SJSA1 (cell line): ENCODE measurements around the gene XRCC4. TPM values are rescaled to one million over a fixed set of nuclear protein-coding genes. Genes with fewer than 3 reads are reported as not detected.
A peak's percentile ranks its signal among the peaks of the same experiment; 100 is the strongest.
"Not testable (repeated sequence)": the region's sequence is repeated elsewhere in the genome, so short reads cannot be mapped to it uniquely, and the experiment has no call there.

Experiments
- DNase-seq, 2 experiments: peaks; one replicate each; pipeline ENCODE4 v3.0.0-alpha.2; 2015 to 2020; ENCODE audit warnings: low spot score in 2 of 2, low read depth in 1 of 2
- H3K27ac ChIP-seq: fragments of 250-450 bp; sonication (Bioruptor Pico); 2 replicates; pipeline ENCODE4 v1.5.1; 2020; ENCODE audit warnings: mild to moderate bottlenecking, moderate library complexity
- H3K27me3 ChIP-seq: fragments of 250-450 bp; sonication (Bioruptor Pico); replicated peaks from 2 replicates; pipeline ENCODE4 v1.5.1; 2020; ENCODE audit warnings: mild to moderate bottlenecking, moderate library complexity
- H3K36me3 ChIP-seq: fragments of 250-450 bp; sonication (Bioruptor Pico); 2 replicates; pipeline ENCODE4 v1.5.1; 2020; ENCODE audit warnings: mild to moderate bottlenecking
- H3K4me1 ChIP-seq: fragments of 250-450 bp; sonication (Bioruptor Pico); replicated peaks from 2 replicates; pipeline ENCODE4 v1.6.1; 2021; ENCODE audit warnings: mild to moderate bottlenecking
- H3K4me3 ChIP-seq: fragments of 250-450 bp; sonication (Bioruptor Pico); 2 replicates; pipeline ENCODE4 v1.5.1; 2020; ENCODE audit warnings: mild to moderate bottlenecking
- H3K9me3 ChIP-seq: fragments of 250-450 bp; sonication (Bioruptor Pico); replicated peaks from 2 replicates; pipeline ENCODE4 v1.5.1; 2020; ENCODE audit warnings: mild to moderate bottlenecking
- total RNA-seq: library from RNA; depleted of rRNA; stranded (reverse); fragments of >200 nt; shearing (Covaris generic); gene quantifications from 2 replicates; pipeline ENCODE4 v1.2.3, GENCODE V29; 2014

XRCC4 gene
- total RNA-seq, 1 experiment from 2014 or later, result 16.1 TPM

GRCh38 chr5:83050723-83051340 lies 26.5 kb upstream of the XRCC4 start:
- Histone ChIP-seq H3K36me3 (peaks cover 42% of the 10 kb centered on the region), H3K27me3 (no peaks in the 10 kb centered on the region), H3K27ac (no peak overlapping the region), H3K4me1 (no peaks in the 10 kb centered on the region), H3K4me3 (no peak overlapping the region), H3K9me3 (no peaks in the 10 kb centered on the region)
- no peak for DNase-seq

GRCh38 chr5:83055166-83055565 lies 22.2 kb upstream of the XRCC4 start:
- Histone ChIP-seq H3K27me3 (no peaks in the 10 kb centered on the region), H3K36me3 (peaks cover 52% of the 10 kb centered on the region), H3K9me3 (0 out of 2 replicates have a peak, but pooled peaks cover 2% of the 10 kb centered on the region), H3K4me1 (peaks cover 3% of the 10 kb centered on the region; the same call in 1 of the 2 replicates), H3K4me3 (no peak overlapping the region), H3K27ac (no peak overlapping the region)
- no peak for DNase-seq

DNA sequence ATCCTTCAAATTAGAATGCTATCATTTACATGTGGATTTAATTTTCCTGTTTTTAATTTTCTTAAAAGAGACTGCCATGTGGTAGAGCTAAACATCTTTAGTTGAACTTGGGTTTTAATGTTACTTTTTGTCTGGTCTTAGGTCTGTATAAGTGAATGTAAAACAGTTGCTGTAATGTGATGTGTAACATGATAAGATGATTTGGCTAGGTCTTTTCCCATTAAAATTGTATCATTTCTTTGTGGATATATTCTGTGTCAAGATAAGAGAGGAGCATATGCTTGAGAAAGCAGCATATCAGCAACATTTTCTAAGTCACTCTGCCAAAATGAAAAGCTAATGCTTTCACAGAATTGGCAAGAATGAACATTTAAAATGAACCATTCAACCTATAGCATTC lies 18.6 kb upstream of the XRCC4 start:
- 0 out of 2 replicates have a peak, but pooled peaks cover 2% of the 10 kb centered on the region for H3K9me3 ChIP-seq
- H3K36me3 ChIP-seq, result peaks cover 59% of the 10 kb centered on the region
- H3K27ac ChIP-seq, result no peak overlapping the region
- H3K27me3 ChIP-seq, result no peaks in the 10 kb centered on the region
- peaks cover 3% of the 10 kb centered on the region; the same call in 1 of the 2 replicates for H3K4me1 ChIP-seq
- no peak overlapping the region for H3K4me3 ChIP-seq
- no peak for DNase-seq

- Histone ChIP-seq H3K27ac (no peak overlapping the region), H3K4me1 (peaks cover 3% of the 10 kb centered on the region; the same call in 1 of the 2 replicates), H3K36me3 (peaks cover 55% of the 10 kb centered on the region), H3K4me3 (no peak overlapping the region), H3K27me3 (no peaks in the 10 kb centered on the region), H3K9me3 (0 out of 2 replicates have a peak, but pooled peaks cover 2% of the 10 kb centered on the region)
- DNase-seq, result no peak
Measured at GRCh38 chr5:83059341-83059740, 18.0 kb upstream of the XRCC4 start.

GRCh38 chr5:83066548-83067110 lies 10.7 kb upstream of the XRCC4 start:
- Histone ChIP-seq H3K4me1 (peaks cover 9% of the 10 kb centered on the region), H3K27ac (no peak overlapping the region), H3K9me3 (no peaks in the 10 kb centered on the region), H3K4me3 (no peak overlapping the region), H3K27me3 (no peaks in the 10 kb centered on the region), H3K36me3 (peaks cover 22% of the 10 kb centered on the region)
- DNase-seq, result no peak

- H3K27me3 ChIP-seq, H3K4me1 ChIP-seq, H3K4me3 ChIP-seq, DNase-seq, H3K9me3 ChIP-seq, H3K27ac ChIP-seq: not testable (repeated sequence)
- peaks cover 16% of the 10 kb centered on the region for H3K36me3 ChIP-seq
Measured at GRCh38 chr5:83067377-83067776, 10.0 kb upstream of the XRCC4 start.

DNA sequence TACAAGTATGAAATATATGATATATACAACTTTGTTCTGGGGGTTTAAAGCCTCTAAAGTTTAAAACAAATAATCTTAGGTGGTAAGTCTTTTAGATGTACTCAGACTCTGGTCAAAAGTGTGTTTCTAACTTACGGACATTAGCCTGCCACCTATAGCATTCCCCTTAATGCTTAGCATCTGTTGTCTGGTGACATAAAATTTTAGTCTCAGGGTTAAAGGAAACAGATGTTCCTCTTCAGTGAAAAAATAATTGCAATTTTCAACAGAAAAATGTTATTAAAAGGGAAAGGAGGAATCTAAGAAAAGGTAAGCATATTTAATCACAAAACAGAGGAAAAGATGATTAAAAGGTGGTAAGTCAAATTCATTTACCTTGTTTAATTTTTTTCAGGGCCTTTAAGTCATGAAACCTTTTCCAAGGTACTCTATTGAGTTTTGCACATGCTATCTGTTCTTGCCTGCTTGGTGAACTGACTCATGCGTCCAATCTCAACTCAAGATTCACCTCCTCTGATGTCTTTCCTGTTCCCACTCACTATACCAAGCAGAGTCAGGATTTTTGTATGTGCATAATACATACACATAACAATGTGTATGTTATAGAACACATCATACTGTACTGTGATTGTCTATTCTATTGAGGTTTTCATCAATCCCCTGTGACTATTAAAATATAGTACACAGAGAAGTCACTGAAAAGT lies 8.1 kb upstream of the XRCC4 start:
- H3K27me3 ChIP-seq, result no peaks in the 10 kb centered on the region
- peaks cover 18% of the 10 kb centered on the region for H3K36me3 ChIP-seq
- no peak overlapping the region for H3K27ac ChIP-seq
- no peak overlapping the region for H3K4me3 ChIP-seq
- H3K4me1 ChIP-seq, result peaks cover 9% of the 10 kb centered on the region
- no peaks in the 10 kb centered on the region for H3K9me3 ChIP-seq
- no peak for DNase-seq

- Histone ChIP-seq H3K4me3 (no peak overlapping the region), H3K4me1 (peaks cover 9% of the 10 kb centered on the region), H3K36me3 (peaks cover 21% of the 10 kb centered on the region), H3K27ac (no peak overlapping the region), H3K27me3 (no peaks in the 10 kb centered on the region), H3K9me3 (no peaks in the 10 kb centered on the region)
- no peak for DNase-seq
Measured at GRCh38 chr5:83071286-83072051, 5.9 kb upstream of the XRCC4 start.

DNA sequence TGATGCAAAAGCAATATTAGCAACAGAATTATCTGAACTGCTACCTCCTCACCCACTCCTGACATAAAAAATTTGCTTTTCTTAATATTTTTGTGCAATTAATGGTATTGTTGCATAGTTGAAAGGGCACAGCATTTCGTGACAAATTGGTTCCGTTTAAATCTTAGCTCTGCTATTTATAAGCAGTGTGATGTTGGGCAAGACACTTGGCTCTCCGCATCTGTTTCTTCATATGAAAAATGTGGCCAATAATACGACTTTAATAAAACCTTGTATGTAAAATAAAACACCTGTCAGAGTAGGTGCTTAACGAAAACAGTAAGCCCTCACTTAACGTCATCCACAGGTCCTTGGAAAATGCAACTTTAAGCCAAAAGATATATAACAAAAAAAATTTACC lies 4.4 kb upstream of the XRCC4 start:
- peaks cover 7% of the 10 kb centered on the region for H3K4me1 ChIP-seq
- H3K4me3 ChIP-seq, result no peak overlapping the region
- H3K9me3 ChIP-seq, result no peaks in the 10 kb centered on the region
- DNase-seq, result no peak
- H3K36me3 ChIP-seq, result peaks cover 26% of the 10 kb centered on the region
- H3K27ac ChIP-seq, result no peak overlapping the region
- no peaks in the 10 kb centered on the region for H3K27me3 ChIP-seq

GRCh38 chr5:83077662-83078261 lies 415 bp downstream of the XRCC4 start:
- no peak for DNase-seq
- Histone ChIP-seq H3K27ac (peak overlapping the region; percentile 79), H3K4me1 (peaks cover 12% of the 10 kb centered on the region), H3K27me3 (no peaks in the 10 kb centered on the region), H3K9me3 (no peaks in the 10 kb centered on the region), H3K4me3 (peak overlapping the region; percentile 62), H3K36me3 (peaks cover 23% of the 10 kb centered on the region; the same call in 1 of the 2 replicates)

DNA sequence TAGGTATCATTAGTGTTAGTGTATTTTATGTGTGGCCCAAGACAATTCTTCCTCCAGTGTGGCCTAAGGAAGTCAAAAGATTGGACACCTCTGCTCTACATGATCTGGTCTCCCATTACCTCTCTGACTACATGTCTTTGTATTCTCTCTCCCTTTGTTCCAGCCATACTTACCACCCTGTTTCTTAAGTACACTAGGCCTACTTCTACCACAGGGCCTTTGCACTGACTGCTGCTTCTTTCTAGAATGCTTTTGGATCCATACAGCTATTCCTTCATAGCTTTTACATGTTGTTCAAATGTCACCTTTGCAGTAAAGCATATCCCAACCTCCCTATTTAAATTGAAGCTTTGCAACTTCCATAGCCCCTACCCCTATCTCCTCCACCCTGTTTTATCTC lies 5.4 kb downstream of the XRCC4 start:
- no peaks in the 10 kb centered on the region for H3K9me3 ChIP-seq
- H3K27ac ChIP-seq, result no peak overlapping the region
- no peaks in the 10 kb centered on the region for H3K36me3 ChIP-seq
- H3K27me3 ChIP-seq, result no peaks in the 10 kb centered on the region
- DNase-seq, result no peak
- H3K4me1 ChIP-seq, result peaks cover 5% of the 10 kb centered on the region
- H3K4me3 ChIP-seq, result no peak overlapping the region

DNA sequence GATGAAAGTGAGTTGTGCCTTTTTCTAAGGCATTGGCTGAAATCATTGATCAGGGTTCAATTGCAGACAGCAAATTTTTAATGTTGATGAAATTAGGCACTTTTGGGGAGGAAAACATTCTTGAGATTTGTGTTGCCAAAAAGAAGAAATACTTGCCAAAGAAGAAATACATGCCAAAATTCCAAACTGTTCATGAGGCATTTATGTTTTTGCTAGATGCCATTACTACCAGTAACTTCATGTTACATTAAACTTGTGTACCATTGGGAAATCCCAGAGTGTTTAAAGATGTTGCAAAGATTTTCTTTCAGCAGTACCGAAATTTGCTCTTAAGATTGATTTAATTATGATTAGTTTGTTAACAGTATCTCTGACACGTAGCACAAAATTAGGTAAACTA lies 7.0 kb downstream of the XRCC4 start:
- no peaks in the 10 kb centered on the region for H3K36me3 ChIP-seq
- H3K4me1 ChIP-seq, result no peaks in the 10 kb centered on the region
- H3K9me3 ChIP-seq, result no peaks in the 10 kb centered on the region
- H3K27me3 ChIP-seq, result no peaks in the 10 kb centered on the region
- H3K27ac ChIP-seq, result no peak overlapping the region
- H3K4me3 ChIP-seq, result no peak overlapping the region
- DNase-seq, result no peak

DNA sequence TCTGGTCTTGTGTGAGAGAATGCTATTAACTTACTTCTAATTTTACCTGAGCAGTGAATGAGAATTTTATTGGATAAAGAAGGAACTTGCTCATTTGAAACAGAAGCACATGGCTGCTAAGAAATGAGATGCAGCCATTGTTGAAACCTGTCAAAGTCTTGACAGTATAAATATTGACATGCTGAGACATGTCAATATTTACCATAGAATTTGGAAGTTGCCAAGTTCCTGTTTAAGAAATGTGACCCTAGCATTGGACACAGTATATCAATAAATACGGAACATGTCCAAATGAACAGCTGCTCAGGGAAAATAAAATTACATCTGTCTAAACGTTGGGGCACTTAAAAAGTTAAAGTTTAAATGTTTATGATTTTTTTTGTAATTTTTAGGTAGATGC lies 7.8 kb downstream of the XRCC4 start:
- H3K27ac ChIP-seq, result no peak overlapping the region
- no peak for DNase-seq

More for the DNA sequence above, 7.8 kb downstream of the XRCC4 start:
- Histone ChIP-seq H3K4me3 (no peak overlapping the region), H3K9me3 (no peaks in the 10 kb centered on the region), H3K36me3 (no peaks in the 10 kb centered on the region), H3K4me1 (no peaks in the 10 kb centered on the region), H3K27me3 (no peaks in the 10 kb centered on the region)
